Amniotic epithelial cell (primary cell): ENCODE measurements around the gene SCAP.
A peak's percentile ranks its signal among the peaks of the same experiment; 100 is the strongest.

Experiments used
- DNase-seq: peaks from one replicate; pipeline ENCODE4 v3.0.0-alpha.2; 2010; ENCODE audit warnings: low read depth

SCAP gene

GRCh38 chr3:47430606-47431005, 45.1 kb downstream of the SCAP start:
- DNase-seq = no peak

GRCh38 chr3:47429476-47430270, 46.1 kb downstream of the SCAP start:
- no peak for DNase-seq

GRCh38 chr3:47428662-47429061, 47.1 kb downstream of the SCAP start:
- DNase-seq = peak; percentile 13

- no peak for DNase-seq
Observed at GRCh38 chr3:47427866-47428265, 47.9 kb downstream of the SCAP start.

- DNase-seq = no peak
Observed at GRCh38 chr3:47425959-47426358, 49.8 kb downstream of the SCAP start.

- DNase-seq = no peak
Observed at GRCh38 chr3:47425383-47425778, 50.4 kb downstream of the SCAP start.

- DNase-seq = no peak
Observed at GRCh38 chr3:47424434-47425382, 51.0 kb downstream of the SCAP start.

- no peak for DNase-seq
Observed at GRCh38 chr3:47423548-47424145, 52.1 kb downstream of the SCAP start.

- no peak for DNase-seq
Observed at GRCh38 chr3:47422743-47423142, 53.0 kb downstream of the SCAP start.

GRCh38 chr3:47421741-47422649, 53.7 kb downstream of the SCAP start:
- DNase-seq = peak; percentile 39

GRCh38 chr3:47420511-47421484, 54.9 kb downstream of the SCAP start:
- DNase-seq = peak; percentile 77

GRCh38 chr3:47420044-47420430, 55.7 kb downstream of the SCAP start:
- no peak for DNase-seq

- no peak for DNase-seq
Observed at GRCh38 chr3:47419083-47420043, 56.4 kb downstream of the SCAP start.

- DNase-seq = no peak
Observed at GRCh38 chr3:47418167-47419082, 57.3 kb downstream of the SCAP start.

GRCh38 chr3:47416041-47416440, 59.7 kb downstream of the SCAP start:
- no peak for DNase-seq

GRCh38 chr3:47414666-47415587, 60.8 kb downstream of the SCAP start:
- no peak for DNase-seq

- DNase-seq = no peak
Observed at GRCh38 chr3:47414161-47414564, 61.6 kb downstream of the SCAP start.
